Measurements from ENCODE around the gene SDC3.

The SDC3 gene

GRCh38 chr1:30888391-30888790 lies 20.2 kb downstream of the SDC3 start:
- no peak for DNase-seq (ENCODE audit: low read depth in 2 of 2)

GRCh38 chr1:30887485-30888315 lies 20.9 kb downstream of the SDC3 start:
- DNase-seq (ENCODE audit: low read depth in 2 of 2), result no peak

GRCh38 chr1:30886710-30887428 lies 21.7 kb downstream of the SDC3 start:
- no peak for DNase-seq (ENCODE audit: low read depth in 2 of 2)

- no peak for DNase-seq (ENCODE audit: low read depth in 2 of 2)
These were observed 22.7 kb downstream of the SDC3 start for GRCh38 chr1:30885570-30886522.

- no peak for DNase-seq (ENCODE audit: low read depth in 2 of 2)
These were observed 23.8 kb downstream of the SDC3 start for GRCh38 chr1:30884723-30885122.

- DNase-seq (ENCODE audit: low read depth in 2 of 2), result no peak
These were observed 25.0 kb downstream of the SDC3 start for GRCh38 chr1:30883389-30884172.

- DNase-seq (ENCODE audit: low read depth in 2 of 2), result no peak
These were observed 25.7 kb downstream of the SDC3 start for GRCh38 chr1:30882678-30883388.

GRCh38 chr1:30881319-30882181 lies 27.0 kb downstream of the SDC3 start:
- DNase-seq (ENCODE audit: low read depth in 2 of 2), result no peak

GRCh38 chr1:30880678-30881318 lies 27.8 kb downstream of the SDC3 start:
- DNase-seq (ENCODE audit: low read depth in 2 of 2), result no peak

GRCh38 chr1:30879940-30880677 lies 28.4 kb downstream of the SDC3 start:
- DNase-seq (ENCODE audit: low read depth in 2 of 2), result no peak

GRCh38 chr1:30879126-30879786 lies 29.3 kb downstream of the SDC3 start:
- DNase-seq (ENCODE audit: low read depth in 2 of 2), result no peak

- DNase-seq (ENCODE audit: low read depth in 2 of 2), result no peak
These were observed 30.0 kb downstream of the SDC3 start for GRCh38 chr1:30878559-30878958.

GRCh38 chr1:30878016-30878415 lies 30.5 kb downstream of the SDC3 start:
- no peak for DNase-seq (ENCODE audit: low read depth in 2 of 2)

GRCh38 chr1:30877205-30877912 lies 31.2 kb downstream of the SDC3 start:
- DNase-seq (ENCODE audit: low read depth in 2 of 2), result no peak

GRCh38 chr1:30876451-30877204 lies 31.9 kb downstream of the SDC3 start:
- no peak for DNase-seq (ENCODE audit: low read depth in 2 of 2)

- DNase-seq (ENCODE audit: low read depth in 2 of 2), result no peak
These were observed 32.6 kb downstream of the SDC3 start for GRCh38 chr1:30875916-30876315.

Data from activated CD8-positive, alpha-beta memory T cell treated with anti-CD3 and anti-CD28 coated beads for 4 hours (primary cell).